Gastrocnemius medialis (tissue), 4 donors: ENCODE measurements around the gene NUBP2. TPM values are rescaled to one million over a fixed set of nuclear protein-coding genes. Genes with fewer than 3 reads are reported as not detected.

Experiments
- ATAC-seq, 2 donors: fragments of 150-250 bp; one replicate each; pipeline ENCODE4 v1.9.1; 2016
- DNase-seq, 2 donors: peaks; one replicate each; pipeline ENCODE4 v3.0.0-alpha.2; 2019
- H3K27ac ChIP-seq, 4 donors: fragments of 200-600 bp; sonication (generic); 1 replicate in 1 of 4; 2 replicates in 3 of 4; pipeline ENCODE4 v1.5.1; 2016 to 2018; ENCODE audit warnings: mild to moderate bottlenecking in 2 of 4, moderate library complexity in 1 of 4
- H3K27me3 ChIP-seq, 3 donors: fragments of 200-600 bp; sonication (generic) in 2 of 3; 1 replicate in 1 of 3; 2 replicates in 2 of 3; pipeline versions ENCODE4 v1.5.1 to v1.6.0; 2016 to 2019; ENCODE audit warnings: mild to moderate bottlenecking in 1 of 3, moderate library complexity in 1 of 3
- H3K36me3 ChIP-seq, 2 donors: fragments of 200-600 bp; sonication (generic) in 1 of 2; one replicate each; pipeline ENCODE4 v1.5.1; 2017 to 2018
- H3K4me1 ChIP-seq, 2 donors: fragments of 200-600 bp; sonication (generic) in 1 of 2; one replicate each; pipeline ENCODE4 v1.5.1; 2016 to 2017; ENCODE audit warnings: mild to moderate bottlenecking in 2 of 2
- H3K4me3 ChIP-seq, 4 donors: fragments of 200-600 bp; sonication (generic) in 3 of 4; 1 replicate in 1 of 4; 2 replicates in 3 of 4; pipeline ENCODE4 v1.5.1; 2016 to 2019; ENCODE audit warnings: mild to moderate bottlenecking in 2 of 4
- H3K9me3 ChIP-seq, 3 donors: fragments of 200-600 bp; sonication (generic) in 2 of 3; 1 replicate in 1 of 3; 2 replicates in 2 of 3; pipeline ENCODE4 v1.5.1; 2016 to 2019
- POLR2A ChIP-seq, 2 donors: fragments of 450-650 bp; IDR thresholded peaks; one replicate each; pipeline ENCODE4 v1.6.1; 2017; ENCODE audit warnings: antibody characterized with exemption in 2 of 2, mild to moderate bottlenecking in 2 of 2, moderate library complexity in 2 of 2
- in situ Hi-C, 4 donors: fragments of 200-750 bp; cut with MboI; loops; one replicate each; pipeline versions ENCODE4 v1.15.0 to v1.8.0; 2017; ENCODE audit warnings: low sequenced_read_pairs in 4 of 4
- intact Hi-C: fragments of 100-400 bp; cut with DNase I; formaldehyde crosslinking; loops from one replicate; pipeline ENCODE4 v1.15.1; 2023; ENCODE audit warnings: low total_unique reads
- total RNA-seq, 4 donors: library from RNA; depleted of rRNA; stranded (reverse); fragments of >200 nt; gene quantifications; one replicate each; pipeline versions ENCODE4 v1.1.0 to v1.2.3, GENCODE V29; 2016
- TF ChIP-seq, protein P1 (sequence below), 5 experiments: fragments of 450-650 bp in 3 of 5; fragments of 200-600 bp in 2 of 5; sonication (generic) in 2 of 5; IDR thresholded peaks in 4 of 5; conservative IDR thresholded peaks in 1 of 5; 1 replicate in 4 of 5; 2 replicates in 1 of 5; pipeline ENCODE4 v1.5.1; 2016 to 2019; ENCODE audit warnings: antibody characterized with exemption in 5 of 5, mild to moderate bottlenecking in 3 of 5, moderate library complexity in 3 of 5

Gene NUBP2
- total RNA-seq, 4 donors from 2014 or later = 77.3 to 163 (median 80.7) TPM

GRCh38 chr16:1761751-1762150, 21.0 kb upstream of the NUBP2 start:
- TF ChIP-seq, protein P1, sequence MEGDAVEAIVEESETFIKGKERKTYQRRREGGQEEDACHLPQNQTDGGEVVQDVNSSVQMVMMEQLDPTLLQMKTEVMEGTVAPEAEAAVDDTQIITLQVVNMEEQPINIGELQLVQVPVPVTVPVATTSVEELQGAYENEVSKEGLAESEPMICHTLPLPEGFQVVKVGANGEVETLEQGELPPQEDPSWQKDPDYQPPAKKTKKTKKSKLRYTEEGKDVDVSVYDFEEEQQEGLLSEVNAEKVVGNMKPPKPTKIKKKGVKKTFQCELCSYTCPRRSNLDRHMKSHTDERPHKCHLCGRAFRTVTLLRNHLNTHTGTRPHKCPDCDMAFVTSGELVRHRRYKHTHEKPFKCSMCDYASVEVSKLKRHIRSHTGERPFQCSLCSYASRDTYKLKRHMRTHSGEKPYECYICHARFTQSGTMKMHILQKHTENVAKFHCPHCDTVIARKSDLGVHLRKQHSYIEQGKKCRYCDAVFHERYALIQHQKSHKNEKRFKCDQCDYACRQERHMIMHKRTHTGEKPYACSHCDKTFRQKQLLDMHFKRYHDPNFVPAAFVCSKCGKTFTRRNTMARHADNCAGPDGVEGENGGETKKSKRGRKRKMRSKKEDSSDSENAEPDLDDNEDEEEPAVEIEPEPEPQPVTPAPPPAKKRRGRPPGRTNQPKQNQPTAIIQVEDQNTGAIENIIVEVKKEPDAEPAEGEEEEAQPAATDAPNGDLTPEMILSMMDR (IDR thresholded peaks at IDR 0.05 in 4 of 5, conservative IDR thresholded peaks at IDR 0.05 in 1 of 5) = no peak
- TF ChIP-seq POLR2A (IDR thresholded peaks at IDR 0.05) = no peak
- Histone ChIP-seq H3K9me3 (no peaks in the 10 kb centered on the region), H3K4me3 (no peak overlapping the region), H3K27me3 (no peaks in the 10 kb centered on the region), H3K4me1 (no peaks in the 10 kb centered on the region), H3K36me3 (peaks cover 0 to 73% of the 10 kb centered on the region in 2 donors), H3K27ac (no peak overlapping the region)
- intact Hi-C loops (loop anchor here (5.0 kb wide), 1 partner anchor 334 kb away; no protein-coding TSS in a partner anchor), in situ Hi-C loops (no loop called here)
- DNase-seq (no peak), ATAC-seq (no peak)

GRCh38 chr16:1762196-1762878, 20.4 kb upstream of the NUBP2 start:
- intact Hi-C loops = loop anchor here (5.0 kb wide), 1 partner anchor 335 kb away; no protein-coding TSS in a partner anchor
- Histone ChIP-seq H3K4me1 (no peaks in the 10 kb centered on the region), H3K9me3 (no peaks in the 10 kb centered on the region), H3K27me3 (no peaks in the 10 kb centered on the region), H3K36me3 (peaks cover 0 to 79% of the 10 kb centered on the region in 2 donors), H3K27ac (no peak overlapping the region), H3K4me3 (no peak overlapping the region)
- no peak for TF ChIP-seq POLR2A (IDR thresholded peaks at IDR 0.05)
- TF ChIP-seq, protein P1 (IDR thresholded peaks at IDR 0.05 in 4 of 5, conservative IDR thresholded peaks at IDR 0.05 in 1 of 5) = no peak
- in situ Hi-C loops = no loop called here
- DNase-seq = no peak
- no peak for ATAC-seq

- no peaks in the 10 kb centered on the region for H3K9me3 ChIP-seq
- no peak for ATAC-seq
- no peak overlapping the region for H3K4me3 ChIP-seq
- in situ Hi-C loops (no loop called here), intact Hi-C loops (loop anchor here (5.0 kb wide), 1 partner anchor 336 kb away; no protein-coding TSS in a partner anchor)
- no peaks in the 10 kb centered on the region for H3K27me3 ChIP-seq
- no peak for TF ChIP-seq POLR2A (IDR thresholded peaks at IDR 0.05)
- TF ChIP-seq, protein P1 (IDR thresholded peaks at IDR 0.05 in 4 of 5, conservative IDR thresholded peaks at IDR 0.05 in 1 of 5) = no peak
- no peak overlapping the region for H3K27ac ChIP-seq
- H3K36me3 ChIP-seq = peaks cover 0 to 79% of the 10 kb centered on the region in 2 donors
- DNase-seq = no peak
- no peaks in the 10 kb centered on the region for H3K4me1 ChIP-seq
Measured at GRCh38 chr16:1762879-1763520, 19.8 kb upstream of the NUBP2 start.

DNA sequence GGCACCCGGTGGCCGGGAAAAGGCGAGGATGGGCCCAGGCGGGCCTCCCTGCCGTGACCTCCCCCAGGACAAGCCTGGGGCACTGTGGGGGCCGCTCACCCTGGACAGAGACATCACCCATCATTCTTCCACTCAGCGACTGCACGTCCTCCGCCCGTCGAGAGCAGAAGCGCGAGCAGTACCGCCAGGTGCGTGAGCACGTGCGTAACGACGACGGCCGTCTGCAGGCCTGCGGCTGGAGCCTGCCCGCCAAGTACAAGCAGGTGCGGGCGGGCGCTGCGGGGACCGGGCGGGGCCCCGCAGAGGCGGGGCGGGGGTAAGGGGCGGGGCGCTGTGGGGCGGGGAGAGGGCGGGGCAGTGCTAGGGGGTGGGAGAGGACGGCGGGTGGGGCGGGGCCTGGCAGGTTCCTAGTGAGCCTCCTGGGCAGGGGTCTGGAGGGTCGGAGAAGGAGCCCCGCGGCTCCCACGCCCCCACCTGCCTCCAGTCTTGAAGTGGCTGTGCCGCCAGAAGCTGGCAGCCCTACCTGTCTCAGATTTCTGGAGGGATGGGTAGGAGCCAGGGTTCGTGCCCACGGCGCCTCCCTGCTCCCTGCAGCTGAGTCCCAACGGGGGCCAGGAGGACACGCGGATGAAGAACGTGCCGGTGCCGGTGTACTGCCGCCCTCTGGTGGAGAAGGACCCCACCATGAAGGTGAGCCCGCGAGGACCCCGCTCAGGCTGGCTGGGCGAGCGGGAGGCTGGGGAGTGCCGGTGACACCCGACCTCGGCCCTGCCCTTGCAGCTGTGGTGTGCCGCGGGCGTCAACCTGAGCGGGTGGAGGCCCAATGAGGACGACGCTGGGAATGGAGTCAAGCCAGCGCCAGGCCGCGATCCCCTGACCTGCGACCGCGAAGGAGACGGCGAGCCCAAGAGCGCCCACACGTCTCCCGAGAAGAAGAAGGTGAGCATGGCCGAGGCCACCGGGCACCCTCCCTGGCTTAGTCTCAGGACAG, 18.9 kb upstream of the NUBP2 start:
- in situ Hi-C loops = no loop called here
- DNase-seq (no peak), ATAC-seq (peak in 1 of 2 donors; percentile 15)
- Histone ChIP-seq H3K4me1 (no peaks in the 10 kb centered on the region), H3K4me3 (no peak overlapping the region), H3K36me3 (peaks cover 0 to 80% of the 10 kb centered on the region in 2 donors), H3K9me3 (no peaks in the 10 kb centered on the region), H3K27me3 (no peaks in the 10 kb centered on the region), H3K27ac (no peak overlapping the region)
- intact Hi-C loops = loop anchor here (5.0 kb wide), 1 partner anchor 337 kb away; no protein-coding TSS in a partner anchor
- TF ChIP-seq POLR2A (IDR thresholded peaks at IDR 0.05) = no peak
- TF ChIP-seq, protein P1 (IDR thresholded peaks at IDR 0.05 in 4 of 5, conservative IDR thresholded peaks at IDR 0.05 in 1 of 5) = peak in 1 of 5 experiments; percentile 18
